ENCODE data around the gene CYB561D1.

The CYB561D1 gene

GRCh38 chr1:109501644-109502363 is 7.9 kb downstream of the CYB561D1 start:
- H3K4me3 Mint-ChIP-seq = peak overlapping the region; percentile 66
- peak overlapping the region; percentile 85 for H3K27ac Mint-ChIP-seq
- H3K4me1 Mint-ChIP-seq (ENCODE audit: low read depth) = peaks cover 41% of the 10 kb centered on the region
- H3K27me3 Mint-ChIP-seq (ENCODE audit: low read depth) = no peaks in the 10 kb centered on the region
- H3K36me3 Mint-ChIP-seq (ENCODE audit: low read depth) = peaks cover 27% of the 10 kb centered on the region
- H3K9me3 Mint-ChIP-seq = no peaks in the 10 kb centered on the region

- H3K4me1 Mint-ChIP-seq (ENCODE audit: low read depth) = peaks cover 41% of the 10 kb centered on the region
- H3K9me3 Mint-ChIP-seq = no peaks in the 10 kb centered on the region
- peaks cover 5% of the 10 kb centered on the region for H3K27me3 Mint-ChIP-seq (ENCODE audit: low read depth)
- peak overlapping the region; percentile 66 for H3K4me3 Mint-ChIP-seq
- peak overlapping the region; percentile 85 for H3K27ac Mint-ChIP-seq
- peaks cover 24% of the 10 kb centered on the region for H3K36me3 Mint-ChIP-seq (ENCODE audit: low read depth)
Measured at GRCh38 chr1:109502364-109502851, 8.5 kb downstream of the CYB561D1 start.

- Mint-ChIP-seq H3K9me3 (no peaks in the 10 kb centered on the region), H3K36me3 (ENCODE audit: low read depth) (peaks cover 18% of the 10 kb centered on the region), H3K4me3 (peak overlapping the region; percentile 21), H3K4me1 (ENCODE audit: low read depth) (peaks cover 46% of the 10 kb centered on the region), H3K27me3 (ENCODE audit: low read depth) (peaks cover 17% of the 10 kb centered on the region), H3K27ac (no peak overlapping the region)
Measured at GRCh38 chr1:109503935-109504334, 10.0 kb downstream of the CYB561D1 start.

- no peak overlapping the region for H3K4me3 Mint-ChIP-seq
- H3K4me1 Mint-ChIP-seq (ENCODE audit: low read depth) = peaks cover 47% of the 10 kb centered on the region
- peaks cover 16% of the 10 kb centered on the region for H3K36me3 Mint-ChIP-seq (ENCODE audit: low read depth)
- peaks cover 24% of the 10 kb centered on the region for H3K27me3 Mint-ChIP-seq (ENCODE audit: low read depth)
- no peaks in the 10 kb centered on the region for H3K9me3 Mint-ChIP-seq
- H3K27ac Mint-ChIP-seq = no peak overlapping the region
Measured at GRCh38 chr1:109504974-109505373, 11.1 kb downstream of the CYB561D1 start.

GRCh38 chr1:109508001-109508872 is 14.3 kb downstream of the CYB561D1 start:
- no peak overlapping the region for H3K27ac Mint-ChIP-seq
- peaks cover 27% of the 10 kb centered on the region for H3K4me1 Mint-ChIP-seq (ENCODE audit: low read depth)
- peaks cover 45% of the 10 kb centered on the region for H3K27me3 Mint-ChIP-seq (ENCODE audit: low read depth)
- H3K4me3 Mint-ChIP-seq = peak overlapping the region; percentile 79
- peaks cover 4% of the 10 kb centered on the region for H3K36me3 Mint-ChIP-seq (ENCODE audit: low read depth)
- no peaks in the 10 kb centered on the region for H3K9me3 Mint-ChIP-seq

GRCh38 chr1:109508873-109509175 is 14.9 kb downstream of the CYB561D1 start:
- no peak overlapping the region for H3K27ac Mint-ChIP-seq
- H3K4me3 Mint-ChIP-seq = peak overlapping the region; percentile 79
- no peaks in the 10 kb centered on the region for H3K9me3 Mint-ChIP-seq
- peaks cover 47% of the 10 kb centered on the region for H3K27me3 Mint-ChIP-seq (ENCODE audit: low read depth)
- peaks cover 4% of the 10 kb centered on the region for H3K36me3 Mint-ChIP-seq (ENCODE audit: low read depth)
- H3K4me1 Mint-ChIP-seq (ENCODE audit: low read depth) = peaks cover 25% of the 10 kb centered on the region

GRCh38 chr1:109509176-109510134 is 15.6 kb downstream of the CYB561D1 start, which contains the start of gene AMIGO1:
TSS of gene AMIGO1 (minus strand) at chr1:109509727. CDS start at chr1:109508912, 815 bp downstream.
- peak within 1 kb of the TSS; percentile 82 for H3K4me3 Mint-ChIP-seq
- H3K27me3 Mint-ChIP-seq (ENCODE audit: low read depth) = peaks cover 47% of the 10 kb centered on the region
- peaks cover 22% of the 10 kb centered on the region for H3K4me1 Mint-ChIP-seq (ENCODE audit: low read depth)
- H3K36me3 Mint-ChIP-seq (ENCODE audit: low read depth) = peaks cover 2% of the 10 kb centered on the region
- H3K27ac Mint-ChIP-seq = no peak within 1 kb of the TSS
- no peaks in the 10 kb centered on the region for H3K9me3 Mint-ChIP-seq

GRCh38 chr1:109513110-109513710 is 19.3 kb downstream of the CYB561D1 start:
- Mint-ChIP-seq H3K4me3 (no peak overlapping the region), H3K27me3 (ENCODE audit: low read depth) (peaks cover 51% of the 10 kb centered on the region), H3K4me1 (ENCODE audit: low read depth) (peaks cover 19% of the 10 kb centered on the region), H3K36me3 (ENCODE audit: low read depth) (peaks cover 2% of the 10 kb centered on the region), H3K9me3 (no peaks in the 10 kb centered on the region), H3K27ac (no peak overlapping the region)

- no peaks in the 10 kb centered on the region for H3K9me3 Mint-ChIP-seq
- peaks cover 9% of the 10 kb centered on the region for H3K4me1 Mint-ChIP-seq (ENCODE audit: low read depth)
- H3K36me3 Mint-ChIP-seq (ENCODE audit: low read depth) = peaks cover 2% of the 10 kb centered on the region
- H3K27ac Mint-ChIP-seq = no peak overlapping the region
- H3K27me3 Mint-ChIP-seq (ENCODE audit: low read depth) = peaks cover 39% of the 10 kb centered on the region
- no peak overlapping the region for H3K4me3 Mint-ChIP-seq
Measured at GRCh38 chr1:109514846-109515245, 21.0 kb downstream of the CYB561D1 start.

- Mint-ChIP-seq H3K36me3 (ENCODE audit: low read depth) (no peaks in the 10 kb centered on the region), H3K9me3 (no peaks in the 10 kb centered on the region), H3K4me3 (no peak overlapping the region), H3K27me3 (ENCODE audit: low read depth) (peaks cover 31% of the 10 kb centered on the region), H3K4me1 (ENCODE audit: low read depth) (peaks cover 2% of the 10 kb centered on the region), H3K27ac (no peak overlapping the region)
Measured at GRCh38 chr1:109516872-109517271, 23.0 kb downstream of the CYB561D1 start.

- H3K27me3 Mint-ChIP-seq (ENCODE audit: low read depth) = peaks cover 35% of the 10 kb centered on the region
- no peak overlapping the region for H3K4me3 Mint-ChIP-seq
- H3K9me3 Mint-ChIP-seq = no peaks in the 10 kb centered on the region
- H3K27ac Mint-ChIP-seq = no peak overlapping the region
- H3K4me1 Mint-ChIP-seq (ENCODE audit: low read depth) = no peaks in the 10 kb centered on the region
- no peaks in the 10 kb centered on the region for H3K36me3 Mint-ChIP-seq (ENCODE audit: low read depth)
Measured at GRCh38 chr1:109517337-109517736, 23.4 kb downstream of the CYB561D1 start.

- Mint-ChIP-seq H3K9me3 (no peaks in the 10 kb centered on the region), H3K27me3 (ENCODE audit: low read depth) (peaks cover 33% of the 10 kb centered on the region), H3K36me3 (ENCODE audit: low read depth) (no peaks in the 10 kb centered on the region), H3K27ac (no peak overlapping the region), H3K4me3 (no peak overlapping the region), H3K4me1 (ENCODE audit: low read depth) (no peaks in the 10 kb centered on the region)
Measured at GRCh38 chr1:109521002-109521951, 27.4 kb downstream of the CYB561D1 start.

- Mint-ChIP-seq H3K9me3 (no peaks in the 10 kb centered on the region), H3K27ac (no peak overlapping the region), H3K4me3 (no peak overlapping the region), H3K4me1 (ENCODE audit: low read depth) (no peaks in the 10 kb centered on the region), H3K27me3 (ENCODE audit: low read depth) (peaks cover 34% of the 10 kb centered on the region), H3K36me3 (ENCODE audit: low read depth) (no peaks in the 10 kb centered on the region)
Measured at GRCh38 chr1:109522026-109522425, 28.1 kb downstream of the CYB561D1 start.

Data from T-helper 1 cell treated with Interleukin-12 subunit alpha and Interleukin-12 subunit beta and Interleukin-4 antibody, amounts not matched to agents 30 μg/mL and 1 μg/mL, for 36 hours (primary cell).